ENCODE measurements around the gene PAPLN.

PAPLN gene

DNA sequence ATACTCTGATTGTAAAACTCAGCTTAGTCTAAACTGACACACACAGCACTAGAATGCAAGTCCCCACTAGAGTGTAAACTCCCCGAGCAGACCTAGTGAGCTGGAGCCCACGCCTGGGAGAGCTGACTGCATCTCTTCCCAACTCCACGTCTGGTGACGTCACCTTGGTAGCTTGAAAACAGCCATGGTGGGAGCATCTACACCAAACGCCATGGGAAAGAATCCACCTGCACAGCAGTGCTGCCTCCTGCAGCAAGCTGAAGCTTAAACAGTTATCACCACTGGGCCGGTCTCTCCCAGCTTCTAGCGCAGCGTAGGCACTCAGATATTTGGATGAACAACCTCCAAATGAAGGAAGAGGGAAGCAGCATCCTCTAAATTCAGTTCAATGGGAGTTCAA, 4.3 kb upstream of the PAPLN start:
- no peak for DNase-seq (ENCODE audit: low read depth)

- DNase-seq (ENCODE audit: low read depth), result no peak
Measured at GRCh38 chr14:73233564-73233963, 3.7 kb upstream of the PAPLN start.

- no peak for DNase-seq (ENCODE audit: low read depth)
Measured at GRCh38 chr14:73234029-73234428, 3.3 kb upstream of the PAPLN start.

- DNase-seq (ENCODE audit: low read depth), result no peak
Measured at GRCh38 chr14:73234586-73235394, 2.5 kb upstream of the PAPLN start.

DNA sequence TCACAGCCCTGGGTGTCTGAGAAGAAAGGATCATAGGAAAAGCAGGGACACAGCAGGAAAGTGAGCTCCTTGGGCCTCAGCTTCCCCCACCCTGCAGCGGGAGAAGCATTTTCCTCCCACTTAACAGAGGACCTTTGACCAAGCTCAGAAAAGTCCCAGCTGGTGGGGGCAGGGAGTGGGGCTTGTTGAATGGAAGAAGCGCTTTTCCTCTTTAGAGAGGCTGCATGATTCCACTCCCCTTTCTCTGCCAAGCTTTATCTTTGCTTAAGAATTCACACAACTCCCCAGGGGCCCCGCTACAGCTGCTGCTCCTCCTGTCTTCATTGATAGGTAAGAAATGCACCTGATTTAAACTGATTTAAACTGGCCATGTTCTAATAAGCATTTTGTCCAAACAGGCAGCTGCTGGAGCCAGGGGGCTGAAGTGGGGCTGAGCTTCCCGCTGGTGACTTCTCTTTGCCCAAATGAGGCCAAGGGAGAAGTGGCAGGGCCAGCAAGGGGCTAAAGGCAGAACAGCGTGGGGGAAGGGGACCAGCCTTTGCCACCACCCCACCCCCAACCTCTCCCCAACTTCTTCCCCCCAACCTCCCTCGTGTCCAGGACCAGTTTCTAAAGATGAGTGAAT, 1.7 kb upstream of the PAPLN start:
- DNase-seq (ENCODE audit: low read depth), result no peak

DNA sequence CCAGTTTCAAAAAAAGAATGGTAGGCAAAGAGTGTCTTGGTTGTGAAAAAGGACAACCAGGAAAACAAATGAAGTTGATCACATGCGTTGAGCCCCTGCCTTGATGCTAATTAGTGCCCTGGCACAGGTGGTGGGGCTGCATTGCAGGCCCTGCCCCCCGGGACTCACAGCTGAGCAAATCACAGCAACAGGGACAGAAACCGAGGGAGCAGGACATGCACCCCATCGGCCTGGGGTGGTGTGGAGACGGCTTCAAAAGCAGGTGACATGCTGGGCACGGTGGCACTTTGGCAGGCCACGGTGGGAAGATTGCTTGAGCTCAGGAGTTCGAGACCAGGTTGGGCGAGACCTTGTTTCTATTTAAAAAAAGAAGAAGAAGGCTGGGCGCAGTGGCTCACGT, 1.1 kb upstream of the PAPLN start:
- DNase-seq (ENCODE audit: low read depth), result no peak

GRCh38 chr14:73236752-73237218, 521 bp upstream of the PAPLN start:
- DNase-seq (ENCODE audit: low read depth), result no peak

GRCh38 chr14:73237786-73238423, 599 bp downstream of the PAPLN start:
- no peak for DNase-seq (ENCODE audit: low read depth)

DNA sequence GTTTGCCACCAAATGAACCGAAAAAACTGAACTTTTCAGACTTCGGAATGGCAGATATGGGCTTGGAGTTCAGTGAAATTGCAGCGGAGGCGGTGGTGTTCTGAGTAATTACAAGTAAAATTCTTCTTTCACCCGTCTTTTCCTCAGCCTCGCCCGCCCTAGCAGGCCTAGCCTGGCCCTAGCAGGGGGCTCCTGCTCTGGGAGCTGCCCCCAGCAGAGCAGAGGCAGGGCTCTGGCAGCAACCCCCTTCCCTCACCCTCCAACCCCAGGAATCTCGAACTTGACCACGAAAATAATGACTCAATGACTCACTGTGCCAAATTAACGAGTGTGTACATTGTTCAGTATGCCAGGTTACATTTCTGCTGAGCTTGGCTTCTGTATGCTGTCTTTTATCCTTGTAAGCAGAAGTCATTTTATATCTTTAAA, 1.1 kb downstream of the PAPLN start:
- DNase-seq (ENCODE audit: low read depth), result peak; percentile 31

GRCh38 chr14:73238941-73239340, 1.6 kb downstream of the PAPLN start:
- no peak for DNase-seq (ENCODE audit: low read depth)

GRCh38 chr14:73239393-73240241, 2.3 kb downstream of the PAPLN start:
- peak; percentile 26 for DNase-seq (ENCODE audit: low read depth)

DNA sequence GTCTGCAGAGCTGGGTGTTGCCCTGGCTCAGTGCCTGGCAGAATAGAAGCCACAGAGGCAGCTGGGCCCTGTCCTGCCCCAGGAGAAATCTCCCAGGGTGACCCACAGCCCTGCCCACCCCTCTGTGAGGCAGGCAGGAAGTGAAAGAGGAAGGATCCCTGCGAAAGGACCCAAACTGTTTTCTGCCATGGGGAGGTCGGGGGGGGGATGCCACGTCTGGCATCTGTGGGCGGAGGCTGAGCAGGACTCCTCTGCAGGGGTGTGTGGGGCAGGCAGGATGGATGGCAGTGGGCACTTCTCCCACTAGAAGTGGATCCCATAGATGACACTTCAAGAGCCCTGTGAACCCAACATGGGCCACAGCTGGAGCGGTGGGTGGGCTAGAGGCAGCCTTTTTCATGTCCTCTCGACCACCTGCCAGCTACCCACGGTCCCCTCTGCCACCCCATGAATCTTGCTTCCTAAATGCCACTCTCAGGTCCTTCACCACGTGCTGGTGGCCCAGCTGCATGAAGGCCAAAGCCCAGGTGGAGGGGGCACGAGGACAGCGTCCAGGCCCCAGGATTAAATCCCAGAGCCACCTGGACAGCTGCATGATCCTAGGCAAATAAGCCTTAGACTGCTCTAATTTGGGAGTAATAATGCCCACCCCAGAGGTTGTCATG, 3.6 kb downstream of the PAPLN start:
- DNase-seq (ENCODE audit: low read depth), result no peak

DNA sequence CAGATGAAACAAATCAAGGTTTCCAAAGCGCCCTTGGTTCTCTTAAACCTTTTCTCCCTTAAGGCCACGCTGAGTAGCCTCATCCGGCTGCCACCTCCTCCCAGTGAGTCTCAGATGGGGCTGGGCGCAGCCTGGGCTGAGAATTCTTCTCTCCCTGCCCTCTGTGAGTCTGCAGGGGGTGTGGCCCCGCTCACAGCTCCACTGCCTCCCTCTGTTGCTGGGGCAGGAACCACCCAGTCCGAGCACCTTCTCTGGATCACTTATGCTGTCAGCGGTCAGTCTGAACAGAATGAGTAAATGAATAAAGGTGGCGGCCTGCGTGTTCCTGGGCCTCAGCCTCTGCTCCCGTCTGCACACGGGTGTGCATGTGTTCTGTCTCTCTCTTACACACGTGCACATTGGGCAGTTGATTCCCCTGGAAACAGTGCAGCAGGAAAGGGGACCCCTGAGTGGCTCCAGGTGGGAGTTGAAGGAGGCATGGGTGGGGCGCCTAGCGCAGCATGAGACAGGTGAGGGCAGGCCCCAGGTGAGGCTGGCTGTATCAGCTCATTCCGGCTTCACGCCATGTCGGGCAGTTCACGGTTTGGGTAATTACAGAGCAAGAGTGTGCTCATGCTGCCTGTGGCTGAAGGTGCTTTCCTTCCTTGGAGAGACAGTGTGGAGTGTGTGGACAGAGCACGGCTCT, 4.3 kb downstream of the PAPLN start:
- DNase-seq (ENCODE audit: low read depth), result no peak

DNA sequence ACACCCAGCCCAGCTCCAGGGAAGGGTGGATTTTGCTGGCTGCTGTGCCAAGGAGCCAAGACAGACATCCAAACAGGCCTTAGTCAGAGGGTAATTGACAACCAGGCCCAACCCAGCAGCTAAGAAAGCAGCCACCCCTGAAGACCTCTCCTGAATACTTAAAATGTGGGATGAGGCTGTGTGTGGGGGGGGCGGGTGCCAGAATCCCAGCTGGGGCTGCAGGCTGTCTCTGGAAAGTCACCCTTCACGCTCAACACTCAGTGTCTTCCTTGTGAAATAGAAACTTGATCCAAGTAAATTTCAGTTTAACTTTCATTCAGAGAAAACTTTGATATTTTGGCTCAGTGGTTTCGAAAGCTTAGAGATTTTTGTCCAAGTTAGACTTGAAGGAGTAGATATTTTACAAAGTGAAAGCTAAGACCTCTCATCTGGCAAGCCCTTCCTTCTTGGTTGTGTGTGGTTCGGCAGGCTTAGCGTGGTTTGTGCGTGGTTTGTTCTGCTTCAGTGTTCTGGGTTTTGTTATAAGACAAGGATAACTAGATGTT, 5.1 kb downstream of the PAPLN start:
- no peak for DNase-seq (ENCODE audit: low read depth)

- DNase-seq (ENCODE audit: low read depth), result no peak
Measured at GRCh38 chr14:73243341-73243740, 6.0 kb downstream of the PAPLN start.

GRCh38 chr14:73243748-73244147, 6.4 kb downstream of the PAPLN start:
- no peak for DNase-seq (ENCODE audit: low read depth)

DNA sequence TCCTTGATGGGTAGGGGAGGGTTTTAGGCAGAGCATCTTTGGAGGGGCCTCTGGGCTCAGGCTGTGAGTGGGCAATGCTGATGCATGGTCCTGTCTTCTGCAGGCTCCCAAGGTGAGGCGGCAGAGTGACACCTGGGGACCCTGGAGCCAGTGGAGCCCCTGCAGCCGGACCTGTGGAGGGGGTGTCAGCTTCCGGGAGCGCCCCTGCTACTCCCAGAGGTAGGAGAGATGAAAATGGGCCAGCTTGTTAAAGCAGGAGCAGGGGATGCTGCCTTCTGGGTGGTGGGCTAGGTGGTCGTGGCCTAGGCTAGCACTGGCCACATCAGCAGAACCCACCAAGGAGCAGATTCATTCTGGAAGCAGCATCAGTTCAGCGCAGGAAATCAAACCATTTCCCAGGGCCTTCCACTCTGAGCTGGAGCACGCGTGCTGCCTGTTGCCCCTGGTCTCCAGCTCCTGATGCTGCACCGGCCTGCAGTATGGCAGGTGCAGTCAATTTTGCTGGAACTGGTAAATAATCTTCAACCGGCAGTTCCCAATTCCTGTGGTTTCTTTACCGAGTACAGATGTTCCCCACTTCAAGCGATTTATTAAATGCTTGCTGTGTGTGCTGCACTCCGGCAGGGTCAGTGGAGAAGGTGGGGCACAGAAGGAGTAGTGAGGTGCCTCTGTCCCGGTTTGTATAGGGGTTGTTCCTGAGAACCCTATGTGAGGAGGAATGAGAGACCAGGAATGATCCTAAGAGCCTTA, 7.4 kb downstream of the PAPLN start:
- no peak for DNase-seq (ENCODE audit: low read depth)

- DNase-seq (ENCODE audit: low read depth), result no peak
Measured at GRCh38 chr14:73245480-73246325, 8.4 kb downstream of the PAPLN start.

Measured in non-pigmented ciliary epithelial cell (primary cell).